Urothelium cell line (cell line): Measurements from ENCODE around the gene ATXN7L2.
A peak's percentile ranks its signal among the peaks of the same experiment; 100 is the strongest.

ENCODE experiments used
- DNase-seq: peaks from one replicate; pipeline ENCODE4 v3.0.0; 2011; ENCODE audit warnings: low spot score, mixed read lengths
- FAIRE-seq: peaks from 2 replicates; lab custom pipeline; 2011; peaks lifted over from hg19 to GRCh38; lab: Jason Lieb, UNC

ATXN7L2 gene

GRCh38 chr1:109474697-109475096, 9.0 kb upstream of the ATXN7L2 start:
- DNase-seq (no peak), FAIRE-seq (no peak)

GRCh38 chr1:109475261-109475660, 8.4 kb upstream of the ATXN7L2 start:
- FAIRE-seq = no peak

GRCh38 chr1:109476825-109477224, 6.9 kb upstream of the ATXN7L2 start:
- no peak for DNase-seq
- FAIRE-seq = no peak

More at GRCh38 chr1:109475261-109475660, 8.4 kb upstream of the ATXN7L2 start:
- DNase-seq = no peak

- no peak for FAIRE-seq
- no peak for DNase-seq
These were observed 5.9 kb upstream of the ATXN7L2 start for GRCh38 chr1:109477821-109478220.

- DNase-seq (no peak), FAIRE-seq (no peak)
These were observed 4.9 kb upstream of the ATXN7L2 start for GRCh38 chr1:109478806-109479205.

- DNase-seq = no peak
- FAIRE-seq = no peak
These were observed 4.4 kb upstream of the ATXN7L2 start for GRCh38 chr1:109479311-109479710.

GRCh38 chr1:109479901-109480300, 3.8 kb upstream of the ATXN7L2 start:
- DNase-seq (no peak), FAIRE-seq (no peak)

GRCh38 chr1:109481646-109482045, 2.1 kb upstream of the ATXN7L2 start:
- FAIRE-seq (no peak), DNase-seq (no peak)

GRCh38 chr1:109482242-109482641, 1.5 kb upstream of the ATXN7L2 start:
- no peak for FAIRE-seq

GRCh38 chr1:109482791-109483671, 674 bp upstream of the ATXN7L2 start:
- peak; percentile 44 for FAIRE-seq
- peak; percentile 48 for DNase-seq

More at GRCh38 chr1:109482242-109482641, 1.5 kb upstream of the ATXN7L2 start:
- no peak for DNase-seq

GRCh38 chr1:109484519-109484975, 842 bp downstream of the ATXN7L2 start:
- FAIRE-seq = no peak
- DNase-seq = peak; percentile 39

- FAIRE-seq (no peak), DNase-seq (peak; percentile 58)
These were observed 1.3 kb downstream of the ATXN7L2 start for GRCh38 chr1:109485001-109485400.

- DNase-seq (no peak), FAIRE-seq (no peak)
These were observed 3.6 kb downstream of the ATXN7L2 start for GRCh38 chr1:109487261-109487660.

- FAIRE-seq (no peak), DNase-seq (no peak)
These were observed 4.5 kb downstream of the ATXN7L2 start for GRCh38 chr1:109488201-109488600.

- FAIRE-seq (no peak), DNase-seq (no peak)
These were observed 5.0 kb downstream of the ATXN7L2 start for GRCh38 chr1:109488696-109489095.

GRCh38 chr1:109490029-109490933, 6.6 kb downstream of the ATXN7L2 start:
- FAIRE-seq (no peak), DNase-seq (peak; percentile 76)

GRCh38 chr1:109490934-109491302, 7.2 kb downstream of the ATXN7L2 start:
- no peak for DNase-seq
- no peak for FAIRE-seq

- DNase-seq (no peak), FAIRE-seq (no peak)
These were observed 7.7 kb downstream of the ATXN7L2 start for GRCh38 chr1:109491372-109491771.

GRCh38 chr1:109492779-109493178, 9.1 kb downstream of the ATXN7L2 start:
- DNase-seq (no peak), FAIRE-seq (no peak)

- no peak for FAIRE-seq
These were observed 9.5 kb downstream of the ATXN7L2 start for GRCh38 chr1:109493227-109493626.

GRCh38 chr1:109493805-109494539, 10.3 kb downstream of the ATXN7L2 start, which contains the start of gene CYB561D1:
CYB561D1 (plus strand) TSS chr1:109494094; CDS start chr1:109494140, 46 bp downstream.
- DNase-seq = peak; percentile 98
- FAIRE-seq = peak; percentile 44

More at GRCh38 chr1:109493227-109493626, 9.5 kb downstream of the ATXN7L2 start:
- DNase-seq = no peak
